Fibroblast of lung (primary cell): ENCODE measurements around the gene CACTIN. TPM values are rescaled to one million over a fixed set of nuclear protein-coding genes. Genes with fewer than 3 reads are reported as not detected.

Source experiments
- DNase-seq, 2 donors: peaks; one replicate each; pipeline versions ENCODE4 v3.0.0 to v3.0.0-alpha.2; 2010; ENCODE audit warnings: low read depth in 2 of 2
- H2AFZ ChIP-seq: 2 replicates; pipeline ENCODE4 v1.5.1; 2012; ENCODE audit warnings: low read length, control low read depth, inconsistent platforms
- H3K27ac ChIP-seq: 2 replicates; pipeline ENCODE4 v1.5.1; 2011; ENCODE audit warnings: low read length, control low read depth; ENCODE audit not compliant: insufficient read depth
- H3K27me3 ChIP-seq: 2 replicates; pipeline ENCODE4 v1.5.1; 2011; ENCODE audit warnings: mild to moderate bottlenecking, low read length; ENCODE audit not compliant: control insufficient read depth, insufficient read depth
- H3K36me3 ChIP-seq: 2 replicates; pipeline ENCODE4 v1.5.1; 2011; ENCODE audit warnings: low read length; ENCODE audit not compliant: control insufficient read depth, insufficient read depth
- H3K4me1 ChIP-seq: 2 replicates; pipeline ENCODE4 v1.5.1; 2011; ENCODE audit warnings: low read length; ENCODE audit not compliant: control insufficient read depth, insufficient read depth; ENCODE audit errors: extremely low read depth
- H3K4me2 ChIP-seq: 2 replicates; pipeline ENCODE4 v1.5.1; 2011; ENCODE audit warnings: low read length, control low read depth; ENCODE audit not compliant: insufficient read depth; ENCODE audit errors: extremely low read depth
- H3K4me3 ChIP-seq, 4 experiments: fragments of 200-600 bp in 1 of 4; sonication (generic) in 1 of 4; replicated peaks in 1 of 4; 2 replicates each; pipeline ENCODE4 v1.5.1; 2011 to 2016; ENCODE audit warnings: low read length in 4 of 4, low read depth in 3 of 4, mild to moderate bottlenecking in 3 of 4, control low read depth in 2 of 4, inconsistent platforms in 1 of 4, mixed read lengths in 1 of 4; ENCODE audit not compliant: insufficient read depth in 1 of 4; ENCODE audit errors: control extremely low read depth in 1 of 4
- H3K79me2 ChIP-seq: 2 replicates; pipeline ENCODE4 v1.5.1; 2012; ENCODE audit warnings: mild to moderate bottlenecking, low read length, inconsistent platforms; ENCODE audit not compliant: control insufficient read depth, insufficient read depth
- H3K9ac ChIP-seq: 2 replicates; pipeline ENCODE4 v1.5.1; 2011; ENCODE audit warnings: mild to moderate bottlenecking, low read length, control low read depth; ENCODE audit not compliant: insufficient read depth
- H3K9me3 ChIP-seq: 2 replicates; pipeline ENCODE4 v1.5.1; 2012; ENCODE audit warnings: low read depth, low read length; ENCODE audit not compliant: control insufficient read depth, insufficient read depth
- H4K20me1 ChIP-seq: 2 replicates; pipeline ENCODE4 v1.5.1; 2011; ENCODE audit warnings: low read length; ENCODE audit not compliant: control insufficient read depth, insufficient read depth; ENCODE audit errors: extremely low read depth
- CTCF ChIP-seq, 2 donors: IDR thresholded peaks in 1 of 2; conservative IDR thresholded peaks in 1 of 2; 1 replicate in 1 of 2; 2 replicates in 1 of 2; pipeline ENCODE4 v1.5.1; 2011 to 2012; ENCODE audit warnings: low read length in 2 of 2, control low read depth in 1 of 2, inconsistent platforms in 1 of 2, low read depth in 1 of 2, mild to moderate bottlenecking in 1 of 2
- EZH2 ChIP-seq: IDR thresholded peaks from 2 replicates; pipeline ENCODE4 v1.5.1; 2012; ENCODE audit warnings: low read length, control low read depth, mild to moderate bottlenecking; ENCODE audit errors: missing control alignments
- polyA plus RNA-seq, 2 donors: library from polyadenylated mRNA; depleted of rRNA in 1 of 2; stranded (reverse) in 1 of 2; unstranded in 1 of 2; fragments of >200 nt; gene quantifications; 2 replicates each; pipeline ENCODE4 v1.2.1, GENCODE V29; 2011 to 2012; ENCODE audit warnings: missing spikeins in 1 of 2
- total RNA-seq: library from RNA; depleted of rRNA; stranded (reverse); fragments of >200 nt; gene quantifications from 2 replicates; pipeline ENCODE4 v1.2.1, GENCODE V29; 2014

CACTIN gene
- total and polyA plus RNA-seq, 2 donors (not counting 1 experiment from before 2014, with no cell fraction given): 6.7 to 19.7 TPM

- no peaks in the 10 kb centered on the region for H3K27me3 ChIP-seq
- H3K36me3 ChIP-seq: peaks cover 9% of the 10 kb centered on the region
- DNase-seq: no peak
Observed at GRCh38 chr19:3620145-3620816, 6.3 kb downstream of the CACTIN start.

DNA sequence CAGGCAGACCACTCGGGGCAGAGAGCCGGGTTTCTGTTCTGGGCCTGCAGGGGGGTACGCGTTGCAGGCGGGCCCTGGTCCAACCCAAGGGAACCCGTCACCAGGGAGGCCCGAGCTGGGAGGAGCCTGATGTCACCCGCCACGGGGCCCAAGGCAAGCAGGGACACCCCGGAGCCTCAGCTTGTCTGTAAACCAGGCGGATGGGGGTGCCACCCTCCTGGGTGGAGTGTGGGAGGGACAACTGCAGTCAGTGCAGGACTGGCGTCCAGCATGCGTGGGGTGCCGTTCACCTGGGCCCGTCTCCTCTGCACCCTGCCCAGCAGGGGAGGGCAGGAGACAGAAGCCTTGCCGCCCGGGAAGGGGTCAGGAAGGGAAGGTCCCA, 7.0 kb downstream of the CACTIN start:
- Histone ChIP-seq H3K9me3 (no peaks in the 10 kb centered on the region), H4K20me1 (no peaks in the 10 kb centered on the region), H3K4me1 (no peaks in the 10 kb centered on the region), H3K4me3 (no peak overlapping the region), H3K4me2 (no peak overlapping the region), H3K27ac (no peak overlapping the region), H2AFZ (no peak overlapping the region), H3K27me3 (no peaks in the 10 kb centered on the region), H3K79me2 (peaks cover 7% of the 10 kb centered on the region), H3K36me3 (peaks cover 9% of the 10 kb centered on the region), H3K9ac (no peak overlapping the region)
- no peak for DNase-seq
- no peak for TF ChIP-seq EZH2
- TF ChIP-seq CTCF (conservative IDR thresholded peaks at IDR 0.05 in 1 of 2, IDR thresholded peaks at IDR 0.05 in 1 of 2; ENCODE audit: low read depth in 1 of 2, low read length in 2 of 2): no peak

More at GRCh38 chr19:3620145-3620816, 6.3 kb downstream of the CACTIN start:
- Histone ChIP-seq H3K4me2 (no peak overlapping the region), H4K20me1 (no peaks in the 10 kb centered on the region), H3K79me2 (peaks cover 13% of the 10 kb centered on the region), H3K27ac (no peak overlapping the region), H3K9me3 (no peaks in the 10 kb centered on the region), H3K9ac (no peak overlapping the region), H3K4me3 (no peak overlapping the region), H2AFZ (no peak overlapping the region), H3K4me1 (peaks cover 5% of the 10 kb centered on the region)
- TF ChIP-seq EZH2: no peak
- TF ChIP-seq CTCF (conservative IDR thresholded peaks at IDR 0.05 in 1 of 2, IDR thresholded peaks at IDR 0.05 in 1 of 2; ENCODE audit: low read depth in 1 of 2, low read length in 2 of 2): no peak

DNA sequence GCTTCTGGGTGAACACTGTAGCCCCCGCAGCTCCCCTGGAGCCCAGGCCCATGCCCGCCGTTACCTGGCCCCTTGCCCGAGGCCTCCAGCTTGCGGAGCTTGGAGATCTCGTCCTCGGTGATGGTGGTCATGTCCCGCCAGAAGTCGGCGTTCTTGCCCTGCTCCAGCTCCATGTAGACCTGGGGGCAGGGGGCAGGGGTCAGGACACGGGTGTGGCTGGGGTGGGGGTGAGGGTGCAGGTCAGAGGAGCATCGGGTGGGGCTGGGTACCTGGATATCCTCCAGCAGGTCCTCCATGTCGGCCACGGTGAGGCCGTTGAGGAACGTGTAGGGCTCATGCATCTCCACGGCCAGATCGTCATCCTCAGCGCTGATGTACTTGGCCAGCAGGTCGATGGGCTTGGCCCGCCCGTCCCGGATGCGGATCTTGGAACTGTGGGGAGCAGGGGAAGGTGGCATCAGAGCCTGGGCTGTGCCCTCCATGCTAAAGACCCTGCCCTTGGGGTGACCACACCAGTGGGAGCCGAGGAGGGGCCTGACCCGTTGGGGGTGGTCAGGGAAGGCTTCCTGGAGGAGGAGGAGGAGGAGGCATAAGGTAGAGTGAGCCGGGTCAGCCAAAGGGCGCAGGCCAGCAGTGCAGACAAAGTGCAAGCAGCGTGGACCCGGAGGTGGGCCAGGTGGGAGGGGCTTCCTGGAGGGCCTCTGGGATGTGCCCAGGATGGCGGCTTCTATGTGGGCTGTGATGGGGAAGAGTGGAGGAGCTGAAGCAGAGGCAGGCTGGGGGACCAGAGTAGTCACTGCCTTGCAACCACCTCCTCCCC, 7.6 kb downstream of the CACTIN start:
- H2AFZ ChIP-seq: no peak overlapping the region
- TF ChIP-seq CTCF (conservative IDR thresholded peaks at IDR 0.05 in 1 of 2, IDR thresholded peaks at IDR 0.05 in 1 of 2; ENCODE audit: low read depth in 1 of 2, low read length in 2 of 2) (no peak), EZH2 (no peak)
- no peak overlapping the region for H3K27ac ChIP-seq
- H3K9ac ChIP-seq: no peak overlapping the region
- peaks cover under 1% of the 10 kb centered on the region for H3K79me2 ChIP-seq
- H3K36me3 ChIP-seq: peaks cover 13% of the 10 kb centered on the region
- H3K27me3 ChIP-seq: no peaks in the 10 kb centered on the region
- DNase-seq: no peak
- no peak overlapping the region for H3K4me3 ChIP-seq
- H3K4me2 ChIP-seq: no peak overlapping the region
- H3K9me3 ChIP-seq: no peaks in the 10 kb centered on the region
- H4K20me1 ChIP-seq: no peaks in the 10 kb centered on the region
- H3K4me1 ChIP-seq: no peaks in the 10 kb centered on the region
